GM23338 (cell line): Measurements from ENCODE around the gene PPP6R2. TPM values are rescaled to one million over a fixed set of nuclear protein-coding genes. Genes with fewer than 3 reads are reported as not detected.

Experiments used
- ATAC-seq: fragments of 200-7000 bp; cut with Tn5 transposase; 3 replicates; pipeline ENCODE4 v1.9.1; 2020
- DNase-seq: peaks from one replicate; pipeline ENCODE4 v3.0.0-alpha.2; 2015; ENCODE audit warnings: low spot score
- H2AFZ ChIP-seq: fragments of 200-600 bp; sonication (generic); 2 replicates; pipeline ENCODE4 v1.8.0; 2016; ENCODE audit warnings: antibody characterized with exemption, mild to moderate bottlenecking, moderate library complexity
- H3F3A ChIP-seq: fragments of 200-600 bp; sonication (generic); replicated peaks from 2 replicates; pipeline ENCODE4 v1.8.0; 2017; ENCODE audit warnings: antibody characterized with exemption, mixed run types, low read depth
- H3K27ac ChIP-seq: fragments of 200-600 bp; sonication (generic); 2 replicates; pipeline ENCODE4 v1.6.1; 2016; ENCODE audit warnings: low read depth
- H3K27me3 ChIP-seq: fragments of 200-600 bp; sonication (generic); 2 replicates; pipeline ENCODE4 v1.8.0; 2016; ENCODE audit warnings: mild to moderate bottlenecking, mixed run types, moderate library complexity; ENCODE audit not compliant: insufficient read depth
- H3K36me3 ChIP-seq: fragments of 200-600 bp; sonication (generic); 2 replicates; pipeline ENCODE4 v1.8.0; 2016; ENCODE audit warnings: mild to moderate bottlenecking; ENCODE audit not compliant: insufficient read depth
- H3K4me1 ChIP-seq: fragments of 200-600 bp; sonication (generic); 2 replicates; pipeline ENCODE4 v1.8.0; 2016; ENCODE audit warnings: mild to moderate bottlenecking, moderate library complexity; ENCODE audit not compliant: insufficient read depth
- H3K4me2 ChIP-seq: fragments of 200-600 bp; sonication (generic); 2 replicates; pipeline ENCODE4 v1.7.1; 2017; ENCODE audit warnings: mixed run types
- H3K4me3 ChIP-seq: fragments of 200-600 bp; sonication (generic); 2 replicates; pipeline ENCODE4 v1.6.1; 2016; ENCODE audit warnings: mixed run types
- H3K79me2 ChIP-seq: fragments of 200-600 bp; sonication (generic); replicated peaks from 2 replicates; pipeline ENCODE4 v1.8.0; 2017; ENCODE audit warnings: mild to moderate bottlenecking; ENCODE audit not compliant: insufficient read depth
- H3K9me2 ChIP-seq: fragments of 200-600 bp; sonication (generic); 2 replicates; pipeline ENCODE4 v1.8.0; 2017; ENCODE audit not compliant: insufficient read depth
- H4K20me1 ChIP-seq: fragments of 200-600 bp; sonication (generic); replicated peaks from 2 replicates; pipeline ENCODE4 v1.8.0; 2017; ENCODE audit warnings: mild to moderate bottlenecking; ENCODE audit not compliant: insufficient read depth
- H3K27ac Mint-ChIP-seq: 2 replicates; pipeline ENCODE4 v1.8.0; 2020; ENCODE audit warnings: inconsistent platforms, mild to moderate bottlenecking, moderate library complexity, mixed read lengths
- H3K27me3 Mint-ChIP-seq: 3 replicates; pipeline ENCODE4 v1.8.0; 2022; ENCODE audit warnings: low read depth, mild to moderate bottlenecking, moderate library complexity, mixed read lengths, inconsistent platforms; ENCODE audit not compliant: insufficient read depth, poor library complexity
- H3K36me3 Mint-ChIP-seq: 3 replicates; pipeline ENCODE4 v1.8.0; 2021; ENCODE audit warnings: low read depth, mild to moderate bottlenecking, inconsistent platforms, moderate library complexity, mixed read lengths
- H3K4me1 Mint-ChIP-seq: 3 replicates; pipeline ENCODE4 v1.8.0; 2020; ENCODE audit warnings: mild to moderate bottlenecking, inconsistent platforms, mixed read lengths
- H3K4me3 Mint-ChIP-seq: 3 replicates; pipeline ENCODE4 v1.8.0; 2021; ENCODE audit warnings: moderate library complexity, mild to moderate bottlenecking, inconsistent platforms, mixed read lengths
- H3K9me3 Mint-ChIP-seq: 3 replicates; pipeline ENCODE4 v1.8.0; 2020; ENCODE audit warnings: moderate library complexity, mild to moderate bottlenecking, inconsistent platforms, mixed read lengths
- CREB1 ChIP-seq: fragments of 250-450 bp; sonication (Bioruptor Pico); IDR thresholded peaks from 2 replicates; pipeline ENCODE4 v1.5.0; 2020; ENCODE audit warnings: low read depth, mild to moderate bottlenecking, moderate library complexity
- ETS1 ChIP-seq: IDR thresholded peaks from 2 replicates; pipeline ENCODE4 v1.6.1; 2016; ENCODE audit warnings: antibody characterized with exemption
- EZH2 ChIP-seq: fragments of 200-600 bp; sonication (generic); IDR thresholded peaks from one replicate; pipeline ENCODE4 v1.8.0; 2017; ENCODE audit warnings: antibody characterized with exemption, mild to moderate bottlenecking, low read depth; ENCODE audit not compliant: unreplicated experiment
- EZH2phosphoT487 ChIP-seq: fragments of 200-600 bp; sonication (generic); IDR thresholded peaks from one replicate; pipeline ENCODE4 v1.8.1; 2018; ENCODE audit warnings: antibody characterized with exemption; ENCODE audit not compliant: unreplicated experiment
- JUNB ChIP-seq: IDR thresholded peaks from one replicate; pipeline ENCODE4 v1.6.1; 2016; ENCODE audit warnings: antibody characterized with exemption; ENCODE audit not compliant: unreplicated experiment
- NANOG ChIP-seq: IDR thresholded peaks from 2 replicates; pipeline ENCODE4 v1.6.1; 2016; ENCODE audit warnings: antibody characterized with exemption, borderline replicate concordance
- POLR2AphosphoS5 ChIP-seq: IDR thresholded peaks from 2 replicates; pipeline ENCODE4 v1.6.1; 2016; ENCODE audit warnings: antibody characterized with exemption, low read depth
- STAT1 ChIP-seq: IDR thresholded peaks from one replicate; pipeline ENCODE4 v1.6.1; 2016; ENCODE audit warnings: antibody characterized with exemption; ENCODE audit not compliant: unreplicated experiment
- ZNF114 ChIP-seq: fragments of 250-450 bp; sonication (Bioruptor Pico); IDR thresholded peaks from 2 replicates; pipeline ENCODE4 v1.5.0; 2020; ENCODE audit warnings: mild to moderate bottlenecking, moderate library complexity
- ZNF331 ChIP-seq: fragments of 250-450 bp; sonication (Bioruptor Pico); IDR thresholded peaks from 2 replicates; pipeline ENCODE4 v1.5.0; 2020; ENCODE audit warnings: low read depth, mild to moderate bottlenecking, moderate library complexity
- polyA plus RNA-seq: library from polyadenylated mRNA; unstranded; fragments of >200 nt; fragmentation: Nextera tagmentation; extraction: Ambion mirVana; gene quantifications from 2 replicates; pipeline ENCODE4 v1.2.1, GENCODE V29; 2016
- total RNA-seq: library from RNA; depleted of rRNA; stranded (reverse); fragments of >200 nt; shearing (Covaris generic); gene quantifications from 2 replicates; pipeline ENCODE4 v1.2.3, GENCODE V29; 2014
- TF ChIP-seq, protein P1 (sequence below), 2 experiments: fragments of 200-600 bp in 1 of 2; sonication (generic) in 1 of 2; conservative IDR thresholded peaks; 2 replicates each; pipeline versions ENCODE4 v1.5.1 to v1.6.1; 2016 to 2017; ENCODE audit warnings: antibody characterized with exemption in 2 of 2, low read depth in 2 of 2, mild to moderate bottlenecking in 2 of 2, moderate library complexity in 1 of 2
- TF ChIP-seq, protein P2 (sequence below): IDR thresholded peaks from one replicate; pipeline ENCODE4 v1.6.1; 2018; ENCODE audit warnings: antibody characterized with exemption; ENCODE audit not compliant: unreplicated experiment

The PPP6R2 gene
- total and polyA plus RNA-seq, 2 experiments from 2014 or later: 11.9 to 45.8 TPM

- TF ChIP-seq POLR2AphosphoS5: no peak
- TF ChIP-seq EZH2: no peak
- no peak for TF ChIP-seq CREB1 (CRISPR knock-in tag)
- no peak for TF ChIP-seq EZH2phosphoT487
- no peak for TF ChIP-seq NANOG
- TF ChIP-seq, protein P1, sequence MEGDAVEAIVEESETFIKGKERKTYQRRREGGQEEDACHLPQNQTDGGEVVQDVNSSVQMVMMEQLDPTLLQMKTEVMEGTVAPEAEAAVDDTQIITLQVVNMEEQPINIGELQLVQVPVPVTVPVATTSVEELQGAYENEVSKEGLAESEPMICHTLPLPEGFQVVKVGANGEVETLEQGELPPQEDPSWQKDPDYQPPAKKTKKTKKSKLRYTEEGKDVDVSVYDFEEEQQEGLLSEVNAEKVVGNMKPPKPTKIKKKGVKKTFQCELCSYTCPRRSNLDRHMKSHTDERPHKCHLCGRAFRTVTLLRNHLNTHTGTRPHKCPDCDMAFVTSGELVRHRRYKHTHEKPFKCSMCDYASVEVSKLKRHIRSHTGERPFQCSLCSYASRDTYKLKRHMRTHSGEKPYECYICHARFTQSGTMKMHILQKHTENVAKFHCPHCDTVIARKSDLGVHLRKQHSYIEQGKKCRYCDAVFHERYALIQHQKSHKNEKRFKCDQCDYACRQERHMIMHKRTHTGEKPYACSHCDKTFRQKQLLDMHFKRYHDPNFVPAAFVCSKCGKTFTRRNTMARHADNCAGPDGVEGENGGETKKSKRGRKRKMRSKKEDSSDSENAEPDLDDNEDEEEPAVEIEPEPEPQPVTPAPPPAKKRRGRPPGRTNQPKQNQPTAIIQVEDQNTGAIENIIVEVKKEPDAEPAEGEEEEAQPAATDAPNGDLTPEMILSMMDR (conservative IDR thresholded peaks at IDR 0.05; ENCODE audit: low read depth in 2 of 2): no peak
- TF ChIP-seq STAT1: no peak
- TF ChIP-seq, protein P2, sequence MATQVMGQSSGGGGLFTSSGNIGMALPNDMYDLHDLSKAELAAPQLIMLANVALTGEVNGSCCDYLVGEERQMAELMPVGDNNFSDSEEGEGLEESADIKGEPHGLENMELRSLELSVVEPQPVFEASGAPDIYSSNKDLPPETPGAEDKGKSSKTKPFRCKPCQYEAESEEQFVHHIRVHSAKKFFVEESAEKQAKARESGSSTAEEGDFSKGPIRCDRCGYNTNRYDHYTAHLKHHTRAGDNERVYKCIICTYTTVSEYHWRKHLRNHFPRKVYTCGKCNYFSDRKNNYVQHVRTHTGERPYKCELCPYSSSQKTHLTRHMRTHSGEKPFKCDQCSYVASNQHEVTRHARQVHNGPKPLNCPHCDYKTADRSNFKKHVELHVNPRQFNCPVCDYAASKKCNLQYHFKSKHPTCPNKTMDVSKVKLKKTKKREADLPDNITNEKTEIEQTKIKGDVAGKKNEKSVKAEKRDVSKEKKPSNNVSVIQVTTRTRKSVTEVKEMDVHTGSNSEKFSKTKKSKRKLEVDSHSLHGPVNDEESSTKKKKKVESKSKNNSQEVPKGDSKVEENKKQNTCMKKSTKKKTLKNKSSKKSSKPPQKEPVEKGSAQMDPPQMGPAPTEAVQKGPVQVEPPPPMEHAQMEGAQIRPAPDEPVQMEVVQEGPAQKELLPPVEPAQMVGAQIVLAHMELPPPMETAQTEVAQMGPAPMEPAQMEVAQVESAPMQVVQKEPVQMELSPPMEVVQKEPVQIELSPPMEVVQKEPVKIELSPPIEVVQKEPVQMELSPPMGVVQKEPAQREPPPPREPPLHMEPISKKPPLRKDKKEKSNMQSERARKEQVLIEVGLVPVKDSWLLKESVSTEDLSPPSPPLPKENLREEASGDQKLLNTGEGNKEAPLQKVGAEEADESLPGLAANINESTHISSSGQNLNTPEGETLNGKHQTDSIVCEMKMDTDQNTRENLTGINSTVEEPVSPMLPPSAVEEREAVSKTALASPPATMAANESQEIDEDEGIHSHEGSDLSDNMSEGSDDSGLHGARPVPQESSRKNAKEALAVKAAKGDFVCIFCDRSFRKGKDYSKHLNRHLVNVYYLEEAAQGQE: no peak
Measured at GRCh38 chr22:50418624-50419023, 75.5 kb downstream of the PPP6R2 start (continued).

DNA sequence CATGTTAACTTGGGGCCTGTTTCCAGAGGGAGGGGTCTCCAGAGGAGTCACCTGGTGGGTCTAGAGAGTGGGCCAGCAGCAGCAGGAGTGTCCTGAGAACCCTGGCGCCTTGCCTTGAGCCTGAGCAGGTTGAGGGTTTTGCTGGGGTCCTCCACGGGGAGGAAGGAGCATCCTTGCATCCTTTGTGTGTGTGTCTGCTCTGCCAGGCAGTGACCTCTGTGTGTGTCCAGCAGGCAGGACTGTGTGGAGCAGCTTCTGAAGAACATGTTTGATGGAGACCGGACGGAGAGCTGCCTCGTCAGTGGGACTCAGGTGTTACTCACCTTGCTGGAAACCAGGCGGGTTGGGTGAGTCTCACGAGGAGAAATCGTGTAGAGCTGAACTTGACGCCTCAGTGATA, 76.0 kb downstream of the PPP6R2 start:
- no peaks in the 10 kb centered on the region; the same call in none of the 2 replicates for H4K20me1 ChIP-seq
- DNase-seq: no peak
- no peak for ATAC-seq
- Mint-ChIP-seq H3K27ac (no peak overlapping the region), H3K36me3 (peaks cover 52% of the 10 kb centered on the region), H3K4me3 (no peak overlapping the region), H3K27me3 (no peaks in the 10 kb centered on the region), H3K9me3 (no peaks in the 10 kb centered on the region), H3K4me1 (no peaks in the 10 kb centered on the region)
- H3K36me3 ChIP-seq: peaks cover 9% of the 10 kb centered on the region; the same call in 1 of the 2 replicates
- no peaks in the 10 kb centered on the region for H3K4me1 ChIP-seq
- no peak overlapping the region for H3K4me3 ChIP-seq
- H3K79me2 ChIP-seq: no peaks in the 10 kb centered on the region
- no peak overlapping the region for H3K27ac ChIP-seq
- no peak overlapping the region for H3K4me2 ChIP-seq
- no peaks in the 10 kb centered on the region for H3K9me2 ChIP-seq
- H3F3A ChIP-seq: no peaks in the 10 kb centered on the region
- H2AFZ ChIP-seq: no peak overlapping the region
- no peaks in the 10 kb centered on the region for H3K27me3 ChIP-seq
- TF ChIP-seq EZH2 (no peak), CREB1 (CRISPR knock-in tag) (no peak), JUNB (no peak), STAT1 (no peak), ZNF331 (CRISPR knock-in tag) (no peak), ZNF114 (CRISPR knock-in tag) (no peak), EZH2phosphoT487 (no peak), POLR2AphosphoS5 (no peak), ETS1 (no peak), NANOG (no peak)
- TF ChIP-seq, protein P1 (conservative IDR thresholded peaks at IDR 0.05; ENCODE audit: low read depth in 2 of 2): no peak
- TF ChIP-seq, protein P2: no peak
